GM23248 (cell line): ENCODE results near the gene MYO10. TPM values are rescaled to one million over a fixed set of nuclear protein-coding genes. Genes with fewer than 3 reads are reported as not detected.
"Not testable (repeated sequence)": the region's sequence is repeated elsewhere in the genome, so short reads cannot be mapped to it uniquely, and the experiment has no call there.

Experiments
- DNase-seq: peaks from one replicate; pipeline ENCODE4 v3.0.0-alpha.2; 2015
- H2AFZ ChIP-seq: fragments of 200-600 bp; sonication (generic); 2 replicates; pipeline ENCODE4 v1.6.1; 2016; ENCODE audit warnings: antibody characterized with exemption
- H3F3A ChIP-seq: fragments of 200-600 bp; sonication (generic); 2 replicates; pipeline ENCODE4 v1.6.1; 2016; ENCODE audit warnings: mild to moderate bottlenecking, antibody characterized with exemption, mixed run types; ENCODE audit not compliant: insufficient read depth
- H3K27ac ChIP-seq: fragments of 200-600 bp; sonication (generic); 2 replicates; pipeline ENCODE4 v1.5.1; 2016; ENCODE audit warnings: mild to moderate bottlenecking
- H3K27me3 ChIP-seq: fragments of 200-600 bp; sonication (generic); replicated peaks from 2 replicates; pipeline ENCODE4 v1.6.1; 2016; ENCODE audit warnings: mild to moderate bottlenecking; ENCODE audit not compliant: insufficient read depth
- H3K36me3 ChIP-seq: fragments of 200-600 bp; sonication (generic); 2 replicates; pipeline ENCODE4 v1.6.1; 2016; ENCODE audit warnings: low read depth, mild to moderate bottlenecking
- H3K4me1 ChIP-seq: fragments of 200-600 bp; sonication (generic); 2 replicates; pipeline ENCODE4 v1.6.1; 2016; ENCODE audit warnings: mild to moderate bottlenecking; ENCODE audit not compliant: insufficient read depth
- H3K4me2 ChIP-seq: fragments of 200-600 bp; sonication (generic); one replicate; pipeline ENCODE4 v1.6.1; 2016; ENCODE audit warnings: mild to moderate bottlenecking; ENCODE audit not compliant: unreplicated experiment
- H3K4me3 ChIP-seq: fragments of 200-600 bp; sonication (generic); 2 replicates; pipeline ENCODE4 v1.5.1; 2016; ENCODE audit warnings: mild to moderate bottlenecking
- H3K79me2 ChIP-seq: fragments of 200-600 bp; sonication (generic); 2 replicates; pipeline ENCODE4 v1.6.1; 2016; ENCODE audit warnings: mild to moderate bottlenecking; ENCODE audit not compliant: insufficient read depth
- H3K9ac ChIP-seq: fragments of 200-600 bp; sonication (generic); 2 replicates; pipeline ENCODE4 v1.6.1; 2016; ENCODE audit warnings: mild to moderate bottlenecking
- H3K9me2 ChIP-seq: fragments of 200-600 bp; sonication (generic); 2 replicates; pipeline ENCODE4 v1.6.1; 2016; ENCODE audit warnings: mixed run types, mild to moderate bottlenecking, moderate library complexity; ENCODE audit not compliant: insufficient read depth
- H3K9me3 ChIP-seq: fragments of 200-600 bp; sonication (generic); one replicate; pipeline ENCODE4 v1.6.1; 2017; ENCODE audit warnings: low read depth
- H4K20me1 ChIP-seq: fragments of 200-600 bp; sonication (generic); 2 replicates; pipeline ENCODE4 v1.6.0; 2016; ENCODE audit not compliant: insufficient read depth
- EZH2 ChIP-seq: fragments of 200-600 bp; sonication (generic); IDR thresholded peaks from 2 replicates; pipeline ENCODE4 v1.6.1; 2018; ENCODE audit warnings: antibody characterized with exemption, mild to moderate bottlenecking; ENCODE audit not compliant: insufficient read depth, poor library complexity, severe bottlenecking
- EZH2phosphoT487 ChIP-seq: fragments of 200-600 bp; sonication (generic); IDR thresholded peaks from 2 replicates; pipeline ENCODE4 v1.6.1; 2018; ENCODE audit warnings: antibody characterized with exemption, moderate library complexity, mild to moderate bottlenecking, low read depth; ENCODE audit not compliant: insufficient read depth
- WGBS, 2 experiments: methylation state at CpG; one replicate each; pipeline ENCODE4 v1.1.6; 2015 to 2017; ENCODE audit warnings: low lambda C conversion rate in 2 of 2, low coverage in 1 of 2; ENCODE audit errors: missing lambda C conversion rate in 2 of 2; 5-methylcytosine and 5-hydroxymethylcytosine counted together
- in situ Hi-C: fragments of 300-500 bp; cut with MboI; formaldehyde crosslinking; loops from 2 replicates; pipeline ENCODE4 v1.15.0; 2020
- polyA plus RNA-seq: library from polyadenylated mRNA; unstranded; fragments of >200 nt; fragmentation: Nextera tagmentation; extraction: Ambion mirVana; gene quantifications from 2 replicates; pipeline ENCODE4 v1.2.1, GENCODE V29; 2016
- total RNA-seq: library from RNA; depleted of rRNA; stranded (reverse); fragments of >200 nt; shearing (Covaris generic); gene quantifications from 2 replicates; pipeline ENCODE4 v1.2.3, GENCODE V29; 2014

MYO10 gene
- total and polyA plus RNA-seq, 2 experiments from 2014 or later: 43.2 to 47.0 TPM

GRCh38 chr5:16721151-16722096 lies 214.7 kb downstream of the MYO10 start:
- in situ Hi-C loops: no loop called here
- WGBS, 2 experiments: 96 to 97% methylated on average over 11 of the region's 11 CpGs

GRCh38 chr5:16718036-16718435 lies 218.1 kb downstream of the MYO10 start:
- H3K36me3 ChIP-seq, H3K4me3 ChIP-seq, H3K27me3 ChIP-seq, in situ Hi-C loops, H3K9me3 ChIP-seq, H3K4me2 ChIP-seq, H3K9me2 ChIP-seq, H3K4me1 ChIP-seq, H2AFZ ChIP-seq, H3K9ac ChIP-seq, DNase-seq, H3K27ac ChIP-seq, H4K20me1 ChIP-seq: not testable (repeated sequence)
- 96 to 98% methylated on average over 17 to 19 of the region's 23 CpGs for WGBS, 2 experiments
- H3K79me2 ChIP-seq: peaks cover 83% of the 10 kb centered on the region
- peaks cover 19% of the 10 kb centered on the region; the same call in 1 of the 2 replicates for H3F3A ChIP-seq

More at GRCh38 chr5:16721151-16722096, 214.7 kb downstream of the MYO10 start:
- Histone ChIP-seq H4K20me1 (no peaks in the 10 kb centered on the region), H3K9ac (no peak overlapping the region), H3K9me3 (no peaks in the 10 kb centered on the region), H3K4me2 (no peak overlapping the region), H3K79me2 (peaks cover 80% of the 10 kb centered on the region), H3F3A (peaks cover 30% of the 10 kb centered on the region), H3K36me3 (no peaks in the 10 kb centered on the region), H3K4me1 (no peaks in the 10 kb centered on the region), H2AFZ (no peak overlapping the region), H3K4me3 (no peak overlapping the region), H3K27me3 (no peaks in the 10 kb centered on the region), H3K9me2 (no peaks in the 10 kb centered on the region), H3K27ac (no peak overlapping the region)
- TF ChIP-seq EZH2phosphoT487 (no peak), EZH2 (no peak)
- no peak for DNase-seq

GRCh38 chr5:16713386-16713928 lies 222.6 kb downstream of the MYO10 start:
- Histone ChIP-seq H2AFZ (peak overlapping the region; percentile 75), H3K79me2 (peaks cover 72% of the 10 kb centered on the region), H3K4me3 (peak overlapping the region; percentile 62), H4K20me1 (no peaks in the 10 kb centered on the region), H3K36me3 (peaks cover 8% of the 10 kb centered on the region; the same call in 1 of the 2 replicates), H3K9me3 (no peaks in the 10 kb centered on the region), H3K4me1 (peaks cover 14% of the 10 kb centered on the region), H3F3A (peaks cover 19% of the 10 kb centered on the region; the same call in 1 of the 2 replicates), H3K9ac (peak overlapping the region; percentile 66), H3K4me2 (peak overlapping the region; percentile 65), H3K27me3 (no peaks in the 10 kb centered on the region), H3K9me2 (no peaks in the 10 kb centered on the region), H3K27ac (peak overlapping the region; percentile 54)
- WGBS, 2 experiments: 12 to 14% methylated on average over 14 of the region's 14 CpGs
- TF ChIP-seq EZH2phosphoT487 (no peak), EZH2 (no peak)
- peak; percentile 80 for DNase-seq
- in situ Hi-C loops: no loop called here

GRCh38 chr5:16712620-16713019 lies 223.5 kb downstream of the MYO10 start:
- Histone ChIP-seq H3K4me3 (no peak overlapping the region), H2AFZ (peak overlapping the region; percentile 75; the same call in 1 of the 2 replicates), H3K4me1 (peaks cover 14% of the 10 kb centered on the region), H3K36me3 (peaks cover 8% of the 10 kb centered on the region; the same call in 1 of the 2 replicates), H3K9ac (peak overlapping the region; percentile 66; the same call in 1 of the 2 replicates), H3K4me2 (peak overlapping the region; percentile 65), H3F3A (peaks cover 27% of the 10 kb centered on the region; the same call in 1 of the 2 replicates), H3K27ac (peak overlapping the region; percentile 54; the same call in 1 of the 2 replicates), H3K9me2 (no peaks in the 10 kb centered on the region), H3K79me2 (peaks cover 72% of the 10 kb centered on the region), H4K20me1 (no peaks in the 10 kb centered on the region), H3K27me3 (no peaks in the 10 kb centered on the region), H3K9me3 (no peaks in the 10 kb centered on the region)
- in situ Hi-C loops: no loop called here
- 19 to 28% methylated on average over 2 of the region's 2 CpGs for WGBS, 2 experiments
- TF ChIP-seq EZH2 (no peak), EZH2phosphoT487 (no peak)
- no peak for DNase-seq
